HuH-7.5 (cell line): Measurements from ENCODE around the gene TRIP4.
"Not testable (repeated sequence)": the region's sequence is repeated elsewhere in the genome, so short reads cannot be mapped to it uniquely, and the experiment has no call there.

Experiments
- DNase-seq: peaks from one replicate; pipeline ENCODE4 v3.0.0; 2011; ENCODE audit warnings: low spot score

Gene TRIP4

DNA sequence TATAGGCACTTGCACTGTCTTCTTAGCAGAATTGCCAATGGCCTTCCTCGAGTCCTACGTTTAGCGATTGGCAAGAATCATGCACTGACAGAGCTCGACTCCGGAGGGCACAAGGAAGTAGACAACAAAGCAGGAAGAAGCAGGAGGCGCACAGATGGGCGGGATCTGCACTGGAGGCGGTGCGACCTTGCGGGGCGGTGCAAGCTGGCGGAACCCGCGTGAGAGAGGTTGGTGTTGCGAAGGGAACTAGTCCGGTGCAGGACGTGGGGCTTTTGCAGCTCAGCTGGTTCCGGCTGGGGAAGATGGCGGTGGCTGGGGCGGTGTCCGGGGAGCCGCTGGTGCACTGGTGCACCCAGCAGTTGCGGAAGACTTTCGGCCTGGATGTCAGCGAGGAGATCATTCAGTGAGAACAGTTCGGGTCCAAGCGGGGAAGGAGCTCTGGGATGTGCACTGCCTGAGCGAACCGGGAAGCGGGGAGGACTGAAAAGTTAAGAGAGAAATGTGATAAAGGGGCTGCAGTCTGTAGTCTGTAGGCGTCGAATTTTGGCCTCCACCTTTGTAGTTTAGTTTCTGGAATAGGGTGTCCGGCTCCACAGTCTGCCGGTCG is at the start of gene TRIP4:
Gene TRIP4 (plus strand): TSS at position 275 of the 607 bp plus-strand sequence. CDS start 28 bp downstream, at position 303.
- peak; percentile 79 for DNase-seq

DNA sequence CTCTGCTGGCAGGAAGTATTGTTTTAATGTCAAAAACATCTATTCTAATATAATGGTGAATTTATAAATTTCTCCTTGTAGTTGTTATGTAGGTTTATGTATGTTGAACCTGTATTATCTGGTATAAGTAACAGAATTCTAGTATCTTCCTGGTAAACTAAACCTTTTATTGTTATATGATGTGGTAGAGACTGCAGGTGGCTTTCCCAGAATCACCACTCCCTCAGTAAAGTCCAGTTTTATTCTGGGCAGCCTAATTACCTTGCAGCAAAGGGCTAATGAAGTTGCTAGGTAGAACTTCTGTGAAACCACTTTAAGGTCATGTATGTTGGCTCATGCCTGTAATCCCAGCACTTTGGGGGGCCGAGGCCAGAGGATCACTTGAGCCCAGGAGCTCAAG is 47.3 kb upstream of the TRIP4 start:
- no peak for DNase-seq

DNA sequence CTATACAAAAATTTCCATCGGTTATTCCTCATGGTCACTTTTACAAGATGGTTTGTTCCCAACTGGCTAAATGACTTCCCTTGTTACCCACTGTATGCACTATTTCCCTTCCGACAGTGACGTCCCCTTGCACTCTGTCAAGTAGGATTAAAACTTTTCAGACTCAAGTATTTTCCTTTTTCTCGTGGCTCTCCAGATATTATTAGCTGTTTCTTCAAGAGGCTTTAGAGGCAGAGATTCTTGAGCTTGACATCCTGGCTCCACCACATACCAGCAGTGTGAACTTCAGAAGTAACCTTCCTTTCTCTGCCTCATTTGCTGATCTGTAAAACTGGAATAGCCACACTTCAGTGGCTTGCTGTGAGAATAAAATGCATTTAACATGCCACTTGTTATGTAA is 45.7 kb upstream of the TRIP4 start:
- DNase-seq, result no peak

DNA sequence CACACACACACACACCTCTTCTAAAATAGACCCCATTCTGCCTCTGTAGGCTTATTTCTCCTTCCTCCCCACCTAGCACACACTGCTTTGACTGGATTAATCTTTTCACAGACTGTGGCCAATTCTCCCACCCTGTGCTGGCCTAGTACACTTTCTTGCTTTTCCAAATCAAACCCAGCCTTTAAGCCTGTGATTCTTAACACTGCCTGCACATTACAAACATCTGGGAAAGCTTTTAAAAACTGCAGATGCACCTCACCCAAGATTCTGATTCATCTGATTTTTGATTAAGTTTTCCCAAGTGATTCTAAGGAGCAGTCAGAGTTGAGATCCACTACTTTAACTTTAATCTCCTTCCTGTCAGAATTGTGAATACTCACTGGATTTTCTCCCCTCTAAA is 44.4 kb upstream of the TRIP4 start:
- DNase-seq, result no peak

DNA sequence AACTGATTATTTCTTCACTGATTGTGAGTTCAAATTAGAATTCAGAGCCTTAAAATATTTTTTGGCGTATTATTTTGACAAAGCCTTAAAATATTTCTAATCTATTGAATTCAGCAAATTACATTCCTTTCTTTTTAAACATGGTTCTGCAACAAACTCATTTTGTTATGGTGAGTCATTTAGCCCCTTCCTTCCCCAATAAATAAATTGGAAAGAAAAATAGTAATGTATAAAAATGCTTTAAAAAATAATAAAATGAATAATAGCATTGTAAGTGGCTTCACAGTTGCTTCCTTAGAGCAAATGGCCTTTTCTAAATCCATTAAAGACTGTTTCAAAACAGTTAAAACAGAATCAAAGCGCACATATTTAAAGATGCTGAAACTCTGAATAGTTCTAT is 43.8 kb upstream of the TRIP4 start:
- DNase-seq, result no peak

DNA sequence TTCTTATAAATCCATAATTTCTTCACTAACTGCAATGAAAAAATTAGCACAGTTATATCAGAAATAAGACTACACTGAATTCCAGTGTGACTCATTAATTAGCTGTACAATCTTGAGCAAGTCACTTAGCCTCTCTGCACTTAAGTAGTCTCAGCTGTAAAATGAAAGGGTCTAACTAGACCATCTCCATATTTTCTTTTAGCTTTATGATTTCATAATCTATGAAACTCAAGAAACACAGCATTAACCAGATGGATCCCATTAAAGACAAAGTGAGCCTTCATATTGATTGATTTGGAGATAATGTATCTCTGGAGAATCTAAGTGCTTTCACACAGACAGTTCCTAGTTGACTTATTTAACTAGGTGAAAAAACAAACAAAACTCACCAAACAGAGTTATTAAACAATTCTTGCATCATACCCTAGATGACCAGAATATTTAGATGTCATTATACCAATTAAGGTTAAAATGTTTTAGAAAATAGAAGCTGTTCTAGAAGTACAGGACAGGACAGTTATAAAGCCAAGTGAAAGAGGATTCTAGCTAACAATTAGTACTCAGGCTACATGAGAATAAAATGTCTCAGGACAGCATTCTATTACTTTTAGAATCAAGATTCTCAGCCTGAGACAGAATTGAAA is 42.9 kb upstream of the TRIP4 start:
- DNase-seq, result no peak

DNA sequence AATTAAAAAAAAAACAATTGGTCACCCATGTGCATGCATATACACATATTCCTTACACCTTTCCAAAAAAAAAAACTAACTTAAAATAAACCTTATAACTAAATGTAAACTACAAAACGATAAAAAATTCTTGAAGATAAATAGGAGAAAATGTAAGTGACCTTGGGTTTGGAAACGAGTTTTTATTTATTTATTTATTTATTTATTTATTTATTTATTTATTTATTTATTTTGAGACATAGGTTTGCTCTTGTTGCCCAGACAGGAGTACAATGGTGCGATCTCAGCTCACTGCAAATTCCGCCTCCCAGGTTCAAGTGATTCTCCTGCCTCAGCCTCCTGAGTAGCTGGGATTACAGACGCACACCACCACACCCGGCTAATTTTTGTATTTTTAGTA is 41.4 kb upstream of the TRIP4 start:
- DNase-seq, result not testable (repeated sequence)

DNA sequence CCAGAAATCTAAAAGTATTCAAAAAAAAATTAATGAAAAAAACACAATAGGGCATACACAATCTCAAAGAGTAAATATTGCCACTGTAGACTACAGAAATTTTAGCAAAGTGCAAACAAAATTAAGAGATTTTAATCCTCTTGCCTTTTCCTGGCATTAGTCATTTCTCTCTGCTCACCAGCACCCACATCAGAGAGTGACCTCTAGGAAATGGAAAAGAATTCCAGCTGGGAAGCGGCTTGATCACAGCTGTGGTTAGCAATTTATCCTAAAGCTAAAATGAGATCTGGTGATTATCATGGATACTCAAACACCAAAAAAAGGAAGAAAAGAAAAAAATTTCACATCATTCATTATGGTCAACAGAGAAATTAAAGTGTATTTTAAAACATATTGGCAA is 39.2 kb upstream of the TRIP4 start:
- no peak for DNase-seq

DNA sequence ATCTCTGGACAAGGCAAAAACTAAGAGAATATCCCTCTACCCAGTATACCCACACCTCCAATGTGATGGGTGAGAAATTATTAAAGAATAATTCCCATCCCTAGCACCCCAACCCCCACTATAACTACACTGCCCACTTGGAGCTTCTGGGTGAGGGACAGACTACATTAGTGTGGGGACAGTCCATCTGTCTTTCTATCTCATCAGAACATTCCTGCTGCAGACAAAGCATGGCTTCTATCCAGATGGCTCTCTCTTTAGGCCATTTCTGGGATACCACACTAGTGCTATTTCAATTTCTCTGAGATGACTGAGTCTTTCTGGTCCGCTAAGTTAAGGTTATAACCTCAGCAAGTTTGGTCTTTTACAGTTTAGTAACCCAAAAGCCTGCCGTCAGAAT is 38.3 kb upstream of the TRIP4 start:
- no peak for DNase-seq

DNA sequence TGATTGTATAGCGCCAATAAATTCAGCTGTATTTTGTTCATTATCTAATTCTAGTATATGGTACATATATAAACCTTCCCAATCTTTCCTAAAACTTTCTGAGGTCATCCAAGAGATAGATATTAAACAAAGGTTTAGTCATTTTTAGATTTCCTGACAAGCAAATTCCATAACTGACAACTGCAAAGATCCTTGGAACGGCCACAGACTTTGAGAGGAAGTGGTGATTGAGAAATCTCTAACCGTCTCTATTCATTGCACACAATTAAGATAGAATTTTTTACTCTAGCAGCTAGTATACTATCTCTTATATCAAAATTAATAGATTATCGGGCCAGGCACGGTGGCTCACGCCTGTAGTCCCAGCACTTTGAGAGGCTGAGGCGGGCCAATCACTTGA is 36.4 kb upstream of the TRIP4 start:
- no peak for DNase-seq

DNA sequence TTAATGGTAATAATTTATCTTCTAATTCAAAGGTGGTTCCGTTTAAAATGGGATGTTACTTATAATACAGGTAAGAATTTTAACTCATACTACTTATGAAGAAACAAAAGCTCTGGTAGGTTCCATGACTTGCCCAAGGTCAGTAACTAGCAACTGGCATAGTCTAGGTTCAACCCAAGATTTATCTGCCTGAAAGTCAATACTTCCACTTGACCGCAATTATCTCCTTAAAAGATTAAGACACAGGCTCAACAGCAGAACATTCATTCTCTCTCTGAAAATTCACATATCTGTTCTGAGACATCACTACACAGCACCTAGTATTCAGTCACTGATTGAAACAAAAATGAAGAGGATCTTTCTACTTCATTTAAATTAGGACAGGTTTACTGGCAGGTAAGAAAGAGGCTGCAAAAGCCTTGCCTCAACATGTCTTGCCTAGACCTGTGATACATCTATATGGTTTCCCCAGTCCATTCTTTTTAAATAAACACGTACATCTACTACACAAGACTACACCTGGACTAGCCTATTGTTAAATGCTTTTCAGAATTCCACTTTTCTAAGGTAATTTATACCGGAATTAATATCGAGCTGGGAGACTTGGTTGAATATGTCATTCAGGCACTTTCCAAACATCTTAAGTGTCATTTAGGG is 32.8 kb upstream of the TRIP4 start:
- DNase-seq, result no peak

DNA sequence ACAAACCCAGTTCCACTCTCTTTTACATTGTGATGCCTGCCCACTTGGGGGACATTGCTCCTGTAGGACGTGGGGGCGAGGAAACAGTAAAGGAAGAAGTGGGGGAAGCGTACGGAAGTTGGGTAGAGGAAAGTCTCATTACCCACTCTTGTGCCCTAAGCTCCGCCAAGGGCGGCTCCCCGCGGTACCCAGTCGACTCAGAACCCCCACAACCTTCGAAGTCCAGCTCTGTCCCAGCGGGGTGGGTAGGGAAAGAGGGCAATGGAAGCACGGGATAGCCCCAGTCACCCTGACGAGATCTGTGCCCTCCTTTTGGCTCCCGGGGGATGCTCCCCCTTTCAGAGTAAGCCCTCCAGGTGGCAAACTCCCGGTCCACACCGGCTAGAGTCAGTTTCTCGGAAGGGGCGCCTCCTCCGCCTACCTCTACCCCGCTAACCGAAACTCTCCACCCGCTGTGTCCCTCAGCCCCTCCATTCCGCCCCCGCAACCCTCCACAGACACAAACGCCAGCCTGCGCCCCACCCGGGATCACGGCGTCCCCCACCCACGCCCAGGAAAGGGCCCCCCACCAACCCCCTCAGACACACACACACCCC is 32.2 kb upstream of the TRIP4 start:
- peak; percentile 15 for DNase-seq

DNA sequence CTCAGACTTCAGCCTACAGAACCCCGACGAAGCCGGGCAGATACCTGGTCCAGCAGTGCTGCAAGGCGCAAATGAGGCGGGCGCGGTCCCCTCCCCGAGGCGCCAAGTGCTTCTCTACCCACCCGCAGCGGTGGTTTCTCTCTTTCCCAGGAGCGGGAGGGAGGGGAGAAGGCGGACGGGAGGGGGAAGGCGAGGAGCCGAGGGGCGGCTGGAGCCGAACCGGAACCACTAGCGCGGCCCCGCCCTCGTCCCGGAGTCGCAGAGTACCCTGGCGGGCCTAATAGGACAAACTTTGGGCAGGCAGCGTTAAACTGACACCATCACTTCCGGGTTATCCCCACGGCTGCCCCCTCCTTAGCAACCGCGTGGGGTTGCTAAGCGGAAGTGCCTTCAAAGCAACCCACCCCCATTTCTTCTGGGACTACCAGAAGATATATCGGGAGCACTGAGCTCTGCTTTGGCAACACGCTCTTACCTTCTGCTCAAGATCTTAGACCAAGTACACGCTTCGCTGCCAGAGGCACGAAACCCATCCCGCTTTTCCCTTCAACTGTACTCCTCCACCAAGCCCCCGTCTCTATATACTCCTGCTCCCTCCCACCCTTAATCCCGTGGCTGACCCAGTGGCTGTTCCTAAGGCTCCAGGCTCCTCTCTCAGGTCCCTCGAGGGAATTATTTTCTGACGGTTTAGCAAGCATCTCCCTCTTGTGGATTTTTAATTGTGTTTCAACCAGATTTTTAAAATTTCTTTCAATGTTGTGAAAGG is 31.5 kb upstream of the TRIP4 start, which contains the start of gene CSNK1G1:
Gene CSNK1G1 (minus strand): TSS at position 230 of the 766 bp plus-strand sequence. CDS start 55,674 bp downstream, outside the sequence.
- DNase-seq, result peak; percentile 66

DNA sequence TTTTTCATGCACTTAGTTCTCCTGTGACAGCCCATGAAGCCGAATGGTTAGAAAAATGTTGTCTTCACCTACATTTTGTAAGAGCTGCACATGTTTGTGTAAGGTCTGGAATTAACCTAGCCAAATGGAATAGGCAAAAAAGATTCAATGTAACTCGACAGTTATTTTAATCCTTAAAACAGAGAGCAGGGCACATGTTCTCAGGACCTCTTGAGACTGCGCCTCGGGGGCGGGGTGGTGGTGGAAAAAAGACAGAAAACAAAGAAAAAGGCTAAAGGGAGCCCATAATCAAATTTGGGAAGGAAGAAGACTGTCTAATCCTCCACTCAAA is 31.0 kb upstream of the TRIP4 start:
- no peak for DNase-seq

DNA sequence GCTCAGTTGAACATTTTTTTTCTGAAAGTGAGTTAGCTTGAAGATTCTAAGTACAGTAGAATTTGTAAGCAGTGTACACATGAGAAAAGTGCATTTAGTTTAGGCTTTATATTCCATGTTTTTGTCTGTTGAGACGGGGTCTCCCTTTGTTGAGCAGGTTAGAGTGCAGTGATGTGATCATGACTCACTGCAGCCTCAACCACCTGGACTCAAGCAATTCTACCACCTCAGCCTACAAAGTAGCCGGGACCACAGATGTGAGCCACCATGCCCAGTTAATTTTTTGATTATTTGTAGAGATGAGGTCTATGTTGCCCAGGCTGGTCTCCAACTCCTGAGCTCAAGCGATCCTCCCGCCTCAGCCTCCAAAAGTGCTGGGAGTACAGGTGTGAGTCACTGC is 26.4 kb upstream of the TRIP4 start:
- no peak for DNase-seq

DNA sequence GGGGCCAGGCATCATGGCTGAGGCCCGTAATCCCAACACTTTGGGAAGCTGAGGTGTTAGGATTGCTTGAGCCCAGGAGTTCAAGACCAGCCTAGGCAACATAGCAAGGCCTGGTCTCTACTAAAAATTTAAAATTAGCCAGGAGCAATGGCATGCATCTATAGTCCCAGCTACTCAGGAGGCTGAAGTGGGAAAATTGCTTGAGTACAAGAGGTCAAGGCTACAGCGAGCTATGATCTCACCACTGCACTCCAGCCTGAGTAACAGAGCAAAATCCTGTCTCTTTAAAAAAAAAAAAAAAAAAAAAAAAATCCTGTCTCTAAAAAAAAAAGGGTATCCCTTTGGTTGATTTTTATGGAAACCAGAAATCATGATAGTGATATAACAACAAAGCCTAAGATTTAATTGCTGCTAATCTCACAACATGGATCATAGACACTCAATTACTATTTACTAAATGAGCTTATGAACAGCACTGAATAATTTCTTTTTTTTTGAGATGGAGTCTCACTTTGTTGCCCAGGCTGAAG is 18.5 kb upstream of the TRIP4 start:
- DNase-seq, result no peak

DNA sequence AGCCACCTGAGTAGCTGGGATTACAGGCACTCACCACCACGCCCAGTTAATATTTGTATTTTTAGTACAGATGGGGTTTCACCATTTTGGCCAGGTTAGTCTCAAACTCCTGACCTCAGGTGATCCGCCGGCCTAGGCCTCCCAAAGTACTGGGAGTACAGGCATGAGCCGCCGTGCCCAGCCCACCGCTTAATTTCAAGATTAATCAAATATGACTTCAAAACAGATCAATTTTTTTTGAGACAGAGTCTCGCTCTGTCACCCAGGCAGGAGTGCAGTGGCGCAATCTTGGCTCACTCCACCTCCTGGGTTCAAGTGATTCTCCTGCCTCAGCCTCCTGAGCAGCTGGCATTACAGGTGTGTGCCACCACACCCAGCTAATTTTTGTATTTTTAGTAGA is 16.3 kb upstream of the TRIP4 start:
- DNase-seq, result not testable (repeated sequence)

DNA sequence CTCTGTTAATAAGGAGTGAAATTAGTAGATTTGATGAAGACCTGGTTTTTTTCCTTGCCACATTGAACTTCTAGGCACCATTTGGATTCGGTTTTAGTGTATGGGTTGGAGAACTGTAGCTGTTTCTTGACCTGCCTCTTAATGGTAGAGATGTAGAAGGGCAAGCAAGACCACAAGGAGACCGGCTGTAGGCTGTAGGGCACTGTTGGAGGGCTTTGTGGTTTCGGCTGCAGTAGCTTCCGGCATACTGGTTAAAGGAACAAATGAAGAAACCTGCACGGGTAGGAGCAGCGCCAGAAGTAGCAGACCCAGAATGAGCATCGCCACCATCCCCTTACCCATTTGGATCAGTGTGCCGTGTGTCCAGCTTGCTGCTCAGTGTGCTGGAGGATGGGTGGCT is 14.3 kb upstream of the TRIP4 start:
- no peak for DNase-seq

DNA sequence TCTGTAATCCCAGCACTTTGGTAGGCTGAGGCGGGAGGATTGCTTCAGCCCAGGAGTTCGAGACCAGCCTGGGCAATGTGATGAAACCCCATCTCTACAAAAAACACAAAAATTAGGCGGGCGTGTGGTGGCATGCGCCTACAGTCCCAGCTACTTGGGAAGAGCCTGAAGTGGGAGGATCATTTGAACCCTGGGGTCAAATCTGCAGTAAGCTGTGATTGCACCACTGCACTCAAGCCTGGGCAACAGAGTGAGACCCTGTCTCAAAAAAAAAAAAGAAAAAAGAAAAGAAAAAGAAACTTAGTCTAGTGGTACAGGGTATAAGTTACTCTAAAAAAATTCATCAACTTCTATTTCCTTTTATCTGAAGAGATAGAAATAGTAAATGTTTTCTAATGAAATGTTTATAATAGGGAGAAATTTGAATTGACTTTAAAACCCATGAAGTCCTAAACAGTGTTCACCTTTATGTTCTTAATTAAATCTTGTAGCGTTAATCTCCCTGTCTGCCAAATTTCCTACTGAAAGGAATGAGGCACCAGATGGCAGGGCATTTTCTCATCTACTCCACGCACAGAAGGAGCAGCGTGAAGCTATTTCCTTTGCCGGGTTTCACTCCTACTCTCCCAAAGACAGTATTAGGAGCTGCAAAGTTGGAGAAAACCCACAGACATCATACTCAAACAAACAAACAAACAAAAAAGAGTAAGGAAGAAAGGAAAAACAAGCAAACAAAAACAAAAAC is 8.2 kb upstream of the TRIP4 start:
- no peak for DNase-seq

DNA sequence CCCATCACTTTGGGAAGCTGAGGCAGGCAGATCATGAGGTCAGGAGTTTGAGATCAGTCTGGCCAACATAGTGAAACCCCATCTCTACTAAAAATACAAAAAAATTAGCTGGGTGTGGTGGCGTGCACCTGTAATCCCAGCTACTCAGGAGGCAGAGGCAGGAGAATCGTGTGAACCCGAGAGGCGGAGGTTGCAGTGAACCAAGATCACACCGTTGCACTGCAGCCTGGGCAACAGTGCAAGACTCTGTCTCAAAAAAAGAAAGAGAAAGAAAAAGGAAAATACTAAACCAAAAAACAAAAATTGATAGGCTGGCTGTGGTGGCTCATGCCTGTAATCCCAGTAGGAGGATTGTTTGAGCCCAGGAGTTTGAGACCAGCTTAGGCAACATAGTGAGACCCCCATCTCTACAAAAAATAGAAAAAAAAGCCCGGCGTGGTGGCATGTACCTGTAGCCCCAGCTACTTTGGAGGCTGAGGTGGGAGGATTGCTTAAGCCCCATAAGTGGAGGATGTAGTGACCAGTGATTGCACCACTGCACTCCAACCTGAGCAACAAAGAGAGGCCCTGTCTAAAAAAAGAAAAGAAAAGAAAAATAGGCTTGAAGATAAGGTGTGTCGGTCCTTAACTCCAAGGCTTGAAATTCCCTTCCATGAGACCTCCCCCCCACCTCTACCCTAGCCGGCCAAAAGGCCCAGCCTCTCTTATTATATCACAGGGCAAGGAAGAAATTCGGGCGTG is 7.3 kb upstream of the TRIP4 start:
- peak; percentile 10 for DNase-seq
